HG02885 (cell line): ENCODE data around the gene FAM114A1.

Source experiments
- ATAC-seq: cut with Tn5 transposase; IDR thresholded peaks from one replicate; pipeline ENCODE4 v1.9.1; 2021; ENCODE audit warnings: mild to moderate bottlenecking; ENCODE audit not compliant: unreplicated experiment, poor library complexity

The FAM114A1 gene

GRCh38 chr4:38857354-38858096 lies 10.1 kb upstream of the FAM114A1 start:
- peak; percentile 65 for ATAC-seq

- ATAC-seq = no peak
Observed at GRCh38 chr4:38858097-38858420, 9.5 kb upstream of the FAM114A1 start.

- no peak for ATAC-seq
Observed at GRCh38 chr4:38859501-38859900, 8.1 kb upstream of the FAM114A1 start.

- peak; percentile 59 for ATAC-seq
Observed at GRCh38 chr4:38860788-38861424, 6.7 kb upstream of the FAM114A1 start.

GRCh38 chr4:38861791-38862190 lies 5.8 kb upstream of the FAM114A1 start:
- no peak for ATAC-seq

GRCh38 chr4:38865445-38865844 lies 2.2 kb upstream of the FAM114A1 start:
- ATAC-seq = no peak

- ATAC-seq = no peak
Observed at GRCh38 chr4:38866973-38867477, 581 bp upstream of the FAM114A1 start.

GRCh38 chr4:38868059-38868960 lies 704 bp downstream of the FAM114A1 start:
- ATAC-seq = no peak

GRCh38 chr4:38869511-38869910 lies 1.9 kb downstream of the FAM114A1 start:
- ATAC-seq = no peak

GRCh38 chr4:38870098-38870808 lies 2.6 kb downstream of the FAM114A1 start:
- ATAC-seq = no peak

- no peak for ATAC-seq
Observed at GRCh38 chr4:38871593-38871992, 4.0 kb downstream of the FAM114A1 start.

GRCh38 chr4:38872620-38873019 lies 5.0 kb downstream of the FAM114A1 start:
- no peak for ATAC-seq

- ATAC-seq = no peak
Observed at GRCh38 chr4:38873290-38873944, 5.8 kb downstream of the FAM114A1 start.

- ATAC-seq = no peak
Observed at GRCh38 chr4:38876636-38877035, 9.0 kb downstream of the FAM114A1 start.

- ATAC-seq = no peak
Observed at GRCh38 chr4:38884254-38884653, 16.6 kb downstream of the FAM114A1 start.

- peak; percentile 75 for ATAC-seq
Observed at GRCh38 chr4:38889143-38889542, 21.5 kb downstream of the FAM114A1 start.

- no peak for ATAC-seq
Observed at GRCh38 chr4:38891051-38891983, 23.7 kb downstream of the FAM114A1 start.

GRCh38 chr4:38894322-38894982 lies 26.8 kb downstream of the FAM114A1 start:
- ATAC-seq = no peak
